NCI-H2196 (cell line): ENCODE measurements around the gene TRABD2B.
A peak's percentile ranks its signal among the peaks of the same experiment; 100 is the strongest.

Experiments used
- DNase-seq: peaks from one replicate; lab custom pipeline; 2025; ENCODE audit not compliant: unreplicated experiment; lab: John Stamatoyannopoulos, UW

The TRABD2B gene

DNA sequence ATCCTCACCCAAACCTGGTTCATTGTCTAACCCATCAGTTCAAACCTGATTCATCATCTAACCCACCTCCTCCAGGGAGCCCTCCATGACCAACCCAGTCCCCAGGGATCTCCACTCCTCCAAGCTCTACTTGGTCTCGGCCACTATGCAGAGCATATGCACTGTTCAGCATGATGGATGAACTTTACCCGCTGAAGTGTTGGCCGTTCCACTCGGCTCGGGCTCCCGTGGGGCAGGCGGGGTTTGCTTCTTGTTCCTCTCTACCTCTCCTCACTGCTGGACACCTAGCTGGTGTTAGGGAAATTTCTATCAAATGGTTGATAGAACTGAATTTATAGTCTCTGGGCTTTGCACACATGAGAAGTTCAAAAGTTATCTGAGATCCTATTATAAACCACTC lies 111.0 kb downstream of the TRABD2B start:
- DNase-seq, result no peak

- DNase-seq, result no peak
These were observed 111.9 kb downstream of the TRABD2B start for GRCh38 chr1:47885062-47885830.

DNA sequence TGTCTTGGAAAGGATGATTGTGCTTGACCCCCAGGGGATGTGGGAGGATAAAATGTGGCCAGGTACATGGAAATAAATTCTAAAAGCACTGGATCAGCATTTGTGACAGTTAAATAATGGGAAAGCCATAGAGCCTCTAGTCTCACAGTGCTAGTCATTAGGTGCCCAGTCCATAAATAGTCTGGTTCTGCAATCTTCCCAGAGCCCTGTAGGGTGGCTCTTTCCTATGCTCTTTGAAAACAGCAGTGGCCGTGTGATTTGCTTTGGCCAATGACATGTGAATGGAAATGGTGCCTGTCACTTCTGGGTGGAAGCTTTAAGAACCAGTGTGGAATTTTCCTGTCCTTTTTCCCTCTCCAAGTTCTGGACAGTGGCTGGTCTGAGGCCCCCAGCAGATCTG lies 113.2 kb downstream of the TRABD2B start:
- no peak for DNase-seq

GRCh38 chr1:47881505-47882442 lies 115.4 kb downstream of the TRABD2B start:
- no peak for DNase-seq

GRCh38 chr1:47876587-47876963 lies 120.6 kb downstream of the TRABD2B start:
- DNase-seq, result no peak

GRCh38 chr1:47875831-47876586 lies 121.2 kb downstream of the TRABD2B start:
- peak; percentile 77 for DNase-seq

DNA sequence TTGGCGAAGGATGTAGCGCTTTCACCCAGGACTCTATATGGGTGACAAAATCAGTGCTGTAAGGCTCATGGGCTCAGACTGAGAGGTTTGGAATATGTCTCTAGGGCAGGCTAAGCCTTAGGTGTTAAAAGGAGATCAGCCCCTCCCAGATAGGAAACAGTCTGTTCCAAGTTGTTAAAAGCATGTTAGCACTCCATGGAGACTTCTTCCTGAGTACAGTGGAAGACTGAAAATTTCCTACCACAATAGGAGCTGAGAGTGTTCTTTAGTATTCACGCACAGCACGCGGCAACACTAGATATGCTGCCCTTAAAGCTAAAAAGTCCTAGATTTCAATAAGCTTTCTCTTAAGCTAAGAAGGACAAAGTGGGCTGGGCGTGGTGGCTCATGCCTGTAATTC lies 122.1 kb downstream of the TRABD2B start:
- DNase-seq, result no peak

GRCh38 chr1:47873337-47873736 lies 123.8 kb downstream of the TRABD2B start:
- DNase-seq, result no peak

DNA sequence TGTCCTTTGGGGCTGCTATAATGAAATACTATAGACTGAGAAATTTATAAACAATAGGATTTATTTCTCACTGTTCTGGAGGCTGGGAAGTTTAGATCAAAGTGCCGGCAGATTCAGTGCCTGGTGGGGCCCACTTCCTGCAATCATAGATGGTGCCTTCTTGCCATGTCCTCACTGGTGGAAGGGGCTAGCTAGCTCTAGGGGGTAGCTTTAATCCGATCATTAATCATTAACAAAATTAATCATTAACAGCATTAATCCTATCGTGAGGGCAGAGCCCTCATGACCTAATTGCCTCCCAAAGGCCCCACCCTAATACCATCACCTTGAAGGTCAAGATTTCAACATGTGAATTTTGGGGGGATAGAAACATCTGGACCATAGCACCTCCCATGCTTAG lies 124.3 kb downstream of the TRABD2B start:
- DNase-seq, result no peak

DNA sequence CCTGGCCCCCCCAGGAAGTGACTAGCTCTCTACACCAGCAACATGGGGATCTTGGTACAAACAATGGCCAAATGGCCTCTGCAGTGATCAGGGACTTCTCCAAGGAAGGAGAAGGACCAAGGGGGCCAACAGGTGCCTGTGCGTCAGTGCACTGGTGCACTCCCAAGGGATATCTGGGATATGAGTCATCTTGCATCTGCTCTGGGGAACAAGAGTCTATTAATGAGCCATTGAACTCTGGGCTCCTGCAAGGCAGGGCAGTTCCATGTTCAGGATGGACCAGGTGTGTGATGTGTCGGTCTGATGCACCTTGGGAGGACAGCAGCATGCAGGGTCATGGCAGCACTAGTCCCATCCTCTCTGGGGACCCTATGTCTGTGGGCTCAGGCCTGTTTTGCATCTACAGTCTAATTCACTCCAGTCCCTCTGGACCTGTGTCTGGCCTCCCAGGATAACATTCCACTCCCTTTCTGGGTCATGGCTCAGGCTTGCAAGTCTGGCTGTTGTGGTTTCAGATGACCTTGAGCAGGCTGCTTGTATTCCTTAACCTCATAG lies 125.3 kb downstream of the TRABD2B start:
- no peak for DNase-seq

GRCh38 chr1:47870946-47871676 lies 126.1 kb downstream of the TRABD2B start:
- no peak for DNase-seq

DNA sequence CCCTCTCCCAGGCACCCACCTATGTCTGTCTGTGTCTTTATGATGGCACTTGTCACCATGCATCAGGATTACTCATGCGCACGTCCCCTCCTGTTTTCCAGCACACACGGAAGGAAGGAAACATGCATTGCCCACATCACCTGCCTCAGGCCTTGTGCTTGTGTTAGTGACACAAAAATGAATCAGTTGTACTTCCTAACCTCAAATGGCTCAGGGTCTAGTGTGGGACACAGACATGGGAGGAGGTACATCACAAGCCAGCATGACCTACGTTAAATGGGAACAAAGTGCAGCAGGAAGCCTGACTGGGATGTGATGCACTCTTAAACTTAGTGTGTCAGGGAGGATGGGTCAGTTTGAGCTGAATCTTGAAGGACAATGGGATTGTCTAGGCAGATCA lies 126.7 kb downstream of the TRABD2B start:
- no peak for DNase-seq

- DNase-seq, result no peak
These were observed 128.9 kb downstream of the TRABD2B start for GRCh38 chr1:47868348-47868676.

DNA sequence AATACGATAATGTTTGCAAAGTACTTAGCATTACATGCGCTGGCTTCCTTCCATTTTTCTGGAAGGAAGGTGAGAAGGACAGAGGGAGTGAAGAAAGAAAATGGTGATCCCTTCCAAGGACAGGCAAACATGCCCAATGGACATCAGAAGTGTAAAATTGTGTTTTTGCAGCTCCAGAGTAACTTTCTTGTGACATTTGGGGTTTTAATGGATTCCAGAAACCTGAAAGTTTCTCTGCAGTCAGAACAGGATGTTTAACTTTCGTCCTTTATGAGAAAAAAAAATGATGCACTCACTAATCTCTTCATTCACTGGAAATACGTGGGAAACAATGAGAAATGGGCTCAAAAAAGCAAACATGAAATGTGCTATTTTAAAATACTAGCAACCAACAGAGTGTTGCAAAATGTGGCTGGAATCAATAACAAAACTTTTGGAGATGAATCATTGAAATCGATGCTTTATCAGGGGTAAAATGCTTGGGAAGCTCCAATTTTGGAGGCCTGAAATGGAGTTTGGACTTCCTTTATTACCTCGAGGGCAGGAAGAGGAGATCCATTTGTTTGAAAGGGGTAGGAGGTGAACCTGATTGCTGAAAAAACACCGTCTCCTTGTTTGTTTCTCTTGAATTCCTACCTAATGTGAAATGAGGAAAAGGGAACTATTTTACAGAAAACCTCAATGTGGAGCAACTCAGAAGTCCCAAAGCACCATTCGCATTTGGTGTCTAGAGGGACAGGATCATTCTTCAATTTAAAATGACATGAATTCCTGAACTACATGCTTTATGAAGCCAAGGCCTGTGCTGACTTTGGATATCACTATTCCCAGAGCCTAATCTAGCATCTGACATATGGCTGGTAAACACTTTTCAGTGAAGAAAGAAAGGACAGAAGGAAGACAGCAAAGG lies 129.5 kb downstream of the TRABD2B start:
- DNase-seq, result no peak

DNA sequence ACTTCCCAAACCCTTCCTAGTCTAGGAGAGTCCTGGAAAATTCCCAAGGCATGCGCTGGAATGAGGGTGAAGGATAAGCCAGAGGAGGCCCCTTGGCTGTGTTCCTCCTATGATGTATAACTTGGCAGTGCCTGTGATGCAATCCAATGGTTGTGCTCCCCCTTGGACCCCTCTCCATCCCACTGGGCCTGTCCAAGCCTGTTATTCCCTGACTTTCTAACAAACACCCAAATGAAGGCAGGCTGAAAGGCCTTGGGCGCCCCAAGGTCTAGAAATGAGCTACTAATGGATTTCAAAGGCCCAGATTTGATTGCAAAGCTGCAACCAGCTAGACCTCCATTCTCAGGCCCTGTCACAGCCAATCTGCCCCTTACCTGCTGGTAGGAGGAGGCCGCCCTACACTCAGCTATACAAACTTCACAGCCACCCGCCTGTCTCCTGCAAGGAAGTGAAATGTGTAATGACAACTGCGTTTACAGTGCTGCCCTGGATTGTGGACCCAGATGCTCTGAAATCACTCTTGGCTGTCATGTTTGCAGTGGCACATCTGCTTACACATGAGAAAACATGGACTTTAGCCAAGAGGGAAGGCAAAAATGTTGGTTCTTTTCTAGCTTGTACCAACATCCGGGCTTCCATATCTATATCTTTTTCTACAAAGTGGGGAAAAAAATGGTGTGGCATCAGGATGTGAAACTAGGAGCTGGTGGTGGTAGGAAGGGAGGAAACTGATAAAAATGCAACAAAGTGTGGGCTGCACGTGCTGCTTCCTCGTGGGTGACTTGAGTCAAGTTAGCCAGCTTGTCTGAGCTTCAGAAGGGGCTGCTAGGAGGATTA lies 130.4 kb downstream of the TRABD2B start:
- no peak for DNase-seq

GRCh38 chr1:47865881-47866535 lies 131.2 kb downstream of the TRABD2B start:
- no peak for DNase-seq

DNA sequence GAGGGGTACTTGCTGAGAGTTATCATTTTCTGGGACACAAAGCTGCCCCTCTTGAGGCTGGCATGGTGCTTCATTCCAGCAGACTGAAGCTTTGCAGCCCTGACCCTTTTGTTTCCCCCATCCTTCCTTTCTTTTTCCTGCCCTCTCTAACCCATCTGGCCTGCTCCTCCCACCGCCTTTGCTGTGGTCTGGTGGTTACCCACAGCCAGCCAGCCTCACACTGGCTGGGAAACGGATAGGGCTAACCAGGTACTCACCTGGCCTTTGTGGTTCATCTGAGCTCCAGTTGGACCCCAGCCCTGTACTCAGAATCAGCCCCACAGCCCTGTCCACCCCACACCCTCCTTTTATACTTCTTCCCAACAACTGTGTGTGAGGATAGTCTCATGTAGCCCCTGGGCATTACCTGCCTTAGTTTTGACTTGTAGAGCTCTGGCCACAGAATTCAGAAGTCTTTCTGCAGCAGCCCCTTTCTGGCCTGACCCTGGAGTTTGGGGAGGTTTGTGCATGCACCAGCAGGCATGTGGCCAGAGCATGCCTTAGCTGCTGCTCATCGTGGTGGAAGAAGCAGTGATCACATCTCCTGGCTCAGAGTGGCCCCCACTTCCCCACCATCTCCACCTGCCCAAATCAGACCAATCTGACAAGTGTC lies 138.0 kb downstream of the TRABD2B start:
- DNase-seq, result no peak

GRCh38 chr1:47856996-47857395 lies 140.2 kb downstream of the TRABD2B start:
- DNase-seq, result no peak
